Middle frontal gyrus (tissue), 1 donor: ENCODE data around the gene TMEM89.

ENCODE experiments used
- DNase-seq: peaks from one replicate; pipeline ENCODE4 v3.0.0-alpha.2; 2015; ENCODE audit warnings: low spot score; ENCODE audit errors: extremely low spot score

TMEM89 gene, protein sequence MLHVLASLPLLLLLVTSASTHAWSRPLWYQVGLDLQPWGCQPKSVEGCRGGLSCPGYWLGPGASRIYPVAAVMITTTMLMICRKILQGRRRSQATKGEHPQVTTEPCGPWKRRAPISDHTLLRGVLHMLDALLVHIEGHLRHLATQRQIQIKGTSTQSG

DNA sequence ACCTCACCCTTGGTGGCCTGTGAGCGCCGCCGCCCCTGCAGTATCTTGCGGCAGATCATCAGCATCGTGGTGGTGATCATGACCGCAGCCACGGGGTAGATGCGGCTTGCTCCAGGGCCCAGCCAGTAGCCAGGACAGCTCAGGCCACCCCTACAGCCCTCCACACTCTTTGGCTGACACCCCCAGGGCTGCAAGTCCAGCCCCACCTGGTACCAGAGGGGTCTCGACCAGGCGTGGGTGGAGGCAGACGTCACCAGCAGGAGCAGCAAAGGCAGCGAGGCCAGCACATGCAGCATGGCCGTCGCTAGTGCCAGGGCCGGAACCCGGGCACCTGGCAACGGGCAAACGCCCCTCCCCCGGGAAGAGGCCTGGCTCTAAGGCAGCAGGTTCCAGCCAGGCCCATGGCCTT, at the start of gene TMEM89:
TSS of gene TMEM89 (minus strand) at position 309 of the 409 bp plus-strand sequence. CDS start at position 296, 13 bp downstream.
- no peak for DNase-seq

DNA sequence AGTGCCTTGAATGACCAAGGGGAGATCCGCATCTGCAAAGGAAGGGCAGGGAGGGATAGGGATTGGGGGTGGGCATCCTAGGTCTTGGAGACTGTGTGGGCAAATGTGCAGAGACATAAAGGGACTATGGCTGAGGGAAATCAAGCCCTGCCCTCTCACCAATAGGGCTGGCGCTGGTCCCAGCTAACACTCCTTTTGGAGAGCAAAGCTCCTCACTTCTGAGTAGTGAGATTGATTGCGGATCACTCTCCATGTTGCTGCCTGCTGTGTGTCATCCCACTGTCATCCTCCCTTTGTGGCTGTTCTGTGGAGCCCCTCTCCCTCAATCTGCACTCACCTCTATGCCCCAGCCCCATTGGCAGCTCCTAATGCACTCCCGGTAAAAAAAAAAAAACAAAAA, 43.4 kb upstream of the TMEM89 start:
- no peak for DNase-seq

GRCh38 chr3:48664313-48664644, 42.7 kb upstream of the TMEM89 start:
- DNase-seq = no peak

DNA sequence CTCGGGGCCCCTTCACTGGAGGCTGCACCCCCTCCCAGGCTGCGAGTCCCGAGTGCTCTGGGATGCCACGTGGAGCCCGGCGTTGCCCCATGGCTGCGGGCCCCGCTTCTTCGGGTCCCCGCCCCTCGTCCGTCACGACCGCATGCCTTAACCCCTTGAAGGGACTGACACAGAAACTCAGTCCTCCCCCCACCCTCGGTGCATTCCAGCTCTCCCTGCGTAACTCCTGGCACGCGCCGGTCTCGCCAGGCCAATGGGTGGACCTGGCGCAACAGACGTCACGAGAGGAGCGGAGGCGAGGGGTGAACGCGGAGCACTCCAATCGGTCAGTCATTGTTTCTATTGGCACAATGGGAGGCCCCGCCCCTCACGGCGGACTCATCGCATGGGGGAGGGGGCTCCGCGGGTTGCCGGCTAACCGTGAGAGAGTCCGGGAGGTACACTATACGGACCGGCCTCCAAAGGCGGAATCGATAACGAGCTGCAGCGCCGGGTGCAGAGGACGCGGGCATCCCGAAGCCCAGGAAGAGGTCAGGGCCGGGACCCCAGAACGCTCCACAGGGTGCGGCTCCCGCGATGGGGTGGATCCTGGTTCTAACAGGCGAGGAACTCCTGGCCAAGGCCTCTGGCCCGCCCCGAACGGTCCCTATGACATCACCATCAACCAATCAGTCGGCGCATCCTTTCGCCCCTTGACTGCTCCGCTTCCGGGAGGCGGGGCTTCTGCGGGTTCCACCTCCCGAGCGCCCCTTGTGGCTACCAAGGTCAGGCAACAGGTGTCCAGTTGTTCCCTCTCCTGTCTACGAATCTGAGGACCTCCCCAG, 42.1 kb upstream of the TMEM89 start:
- DNase-seq = peak; percentile 91

DNA sequence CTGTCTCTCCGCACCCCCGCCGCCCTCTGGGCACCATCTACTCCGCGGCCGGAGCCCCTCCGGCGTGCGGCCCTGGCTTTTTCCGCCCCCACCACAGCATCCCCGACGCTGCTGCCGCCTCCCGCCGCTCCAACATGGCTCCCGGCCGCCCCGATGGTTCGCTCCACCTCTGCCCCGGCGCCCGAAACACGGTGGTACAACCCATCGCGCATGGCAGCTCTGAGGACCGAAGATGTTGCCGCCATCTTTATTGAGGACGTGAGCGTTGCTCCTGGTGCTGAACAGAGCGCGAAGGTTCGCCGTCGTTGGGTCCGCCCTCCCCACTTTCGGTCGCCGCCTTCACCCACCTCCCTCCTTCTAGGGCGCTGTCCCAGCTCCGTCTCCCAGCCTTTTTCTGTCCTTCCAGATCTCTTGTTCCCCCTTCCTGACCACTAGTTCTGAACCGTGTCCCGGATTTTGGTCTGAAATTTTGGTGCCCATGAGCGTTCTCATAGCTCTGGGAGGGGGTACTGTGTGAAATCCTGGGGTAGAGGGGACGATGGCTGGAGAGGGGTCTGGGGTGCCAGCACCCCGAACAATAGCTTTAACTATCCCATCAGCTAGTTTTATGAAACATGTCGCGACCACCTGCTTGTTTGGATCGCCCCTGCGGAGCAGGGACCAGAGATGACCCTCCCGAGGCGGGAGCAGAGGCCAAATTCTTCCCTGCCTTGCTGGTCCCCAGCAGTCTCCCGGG, 41.4 kb upstream of the TMEM89 start, which contains the start of gene CELSR3:
TSS of gene CELSR3 (minus strand) at position 134 of the 736 bp plus-strand sequence. CDS start 252 bp downstream, outside the sequence.
- peak; percentile 79 for DNase-seq

- no peak for DNase-seq
These were observed 40.7 kb upstream of the TMEM89 start for GRCh38 chr3:48662145-48662752.

- no peak for DNase-seq
These were observed 40.1 kb upstream of the TMEM89 start for GRCh38 chr3:48661501-48662144.

DNA sequence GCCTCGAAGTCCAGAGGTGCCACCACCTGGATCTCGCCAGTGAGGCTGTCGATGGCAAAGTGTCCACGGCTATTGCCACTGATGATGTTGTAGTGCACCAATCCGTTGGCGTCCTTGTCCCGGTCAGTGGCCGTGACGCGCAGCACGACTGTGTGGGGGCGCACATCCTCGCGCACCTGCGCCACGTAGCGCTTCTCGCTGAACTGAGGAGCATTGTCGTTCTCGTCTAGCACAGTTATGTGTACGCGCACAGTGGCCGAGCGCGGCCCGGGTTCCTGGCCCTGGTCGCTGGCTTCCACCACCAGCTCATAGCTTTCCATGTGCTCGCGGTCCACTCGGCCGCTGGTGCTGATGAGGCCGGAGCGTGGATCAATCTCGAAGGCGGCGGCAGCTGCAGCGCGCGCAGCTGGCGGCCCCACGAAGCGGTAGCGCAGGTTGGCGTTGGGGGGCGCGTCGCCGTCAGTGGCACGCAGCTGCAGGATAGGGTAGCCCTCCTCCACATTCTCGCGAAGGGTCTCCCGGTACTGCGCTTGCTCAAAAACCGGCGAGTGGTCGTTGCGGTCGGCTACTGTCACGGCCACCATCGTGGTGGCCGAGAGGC, 39.3 kb upstream of the TMEM89 start:
- DNase-seq = no peak

GRCh38 chr3:48656841-48657281, 35.3 kb upstream of the TMEM89 start:
- no peak for DNase-seq

GRCh38 chr3:48656061-48656840, 34.7 kb upstream of the TMEM89 start:
- DNase-seq = no peak

GRCh38 chr3:48655606-48656005, 34.0 kb upstream of the TMEM89 start:
- DNase-seq = no peak

GRCh38 chr3:48655063-48655462, 33.5 kb upstream of the TMEM89 start:
- DNase-seq = no peak

DNA sequence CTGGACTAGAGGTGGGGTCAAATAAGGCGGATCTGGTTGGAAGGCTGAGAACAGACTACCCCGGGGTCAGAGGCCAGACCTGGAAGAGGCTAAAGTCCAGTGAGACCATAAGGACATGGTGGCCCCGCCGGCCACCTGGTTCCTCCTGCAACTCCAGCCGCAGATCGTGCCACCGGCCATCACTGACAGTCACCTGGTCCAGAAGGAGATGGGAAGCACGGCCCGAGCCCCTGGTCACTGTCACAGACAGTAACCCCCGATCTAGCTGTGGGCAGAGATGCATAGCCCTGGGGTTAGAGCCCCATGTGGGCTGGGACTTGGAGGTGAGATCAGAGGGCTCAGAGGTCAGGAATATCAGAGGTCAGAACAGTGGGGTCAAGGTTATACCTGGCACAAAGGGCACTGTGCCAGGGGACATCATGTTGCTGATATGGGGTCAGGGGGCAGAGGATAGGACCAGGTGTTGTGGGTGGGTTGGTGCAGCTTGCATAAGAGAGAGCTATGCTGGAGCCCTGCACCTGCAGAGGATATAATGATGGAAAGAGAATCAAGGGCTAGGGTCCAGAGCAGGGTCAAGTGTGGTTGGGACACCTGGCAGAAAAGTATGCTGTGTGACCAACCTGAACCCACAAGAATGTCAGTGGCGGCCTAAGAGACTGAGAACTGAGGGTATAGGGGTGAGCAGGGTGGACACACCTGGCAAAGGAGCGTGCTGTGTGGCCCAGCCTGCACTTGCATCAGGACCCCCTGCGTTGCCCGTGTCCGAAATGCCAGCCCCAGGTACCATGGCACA, 31.6 kb upstream of the TMEM89 start:
- no peak for DNase-seq

GRCh38 chr3:48651771-48652170, 30.2 kb upstream of the TMEM89 start:
- no peak for DNase-seq

- no peak for DNase-seq
These were observed 29.2 kb upstream of the TMEM89 start for GRCh38 chr3:48650723-48651122.

GRCh38 chr3:48648188-48648850, 26.8 kb upstream of the TMEM89 start:
- DNase-seq = no peak

DNA sequence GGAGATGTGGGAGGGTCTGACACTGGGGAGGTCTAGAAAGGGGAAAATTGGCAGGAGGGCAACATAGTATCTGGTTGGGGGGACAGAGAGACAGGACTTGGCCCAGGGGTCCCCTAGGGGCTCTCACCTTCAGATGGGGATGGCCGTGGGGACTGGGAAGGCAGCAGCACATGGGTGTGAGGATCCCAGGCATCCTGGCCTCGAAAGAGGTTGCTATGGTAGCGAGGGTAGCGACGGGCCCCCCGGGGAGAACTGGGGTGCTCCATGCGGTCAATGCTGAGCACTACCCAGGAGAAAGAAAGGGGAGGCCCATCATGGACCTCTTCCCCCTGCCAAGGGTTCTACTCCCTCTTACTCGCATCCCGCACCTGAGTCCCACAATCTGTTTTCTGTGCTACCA, 26.1 kb upstream of the TMEM89 start:
- no peak for DNase-seq

- no peak for DNase-seq
These were observed 23.6 kb upstream of the TMEM89 start for GRCh38 chr3:48644898-48645760.
